NCI-H2081 treated with DMSO at 0.1 percent for 48 hours (cell line): Measurements from ENCODE around the gene APLP2.
A peak's percentile ranks its signal among the peaks of the same experiment; 100 is the strongest.

Source experiments
- DNase-seq: peaks from one replicate; lab custom pipeline; 2025; lab: John Stamatoyannopoulos, UW

APLP2 gene

GRCh38 chr11:130118636-130119387 is 49.1 kb downstream of the APLP2 start:
- DNase-seq, result no peak

DNA sequence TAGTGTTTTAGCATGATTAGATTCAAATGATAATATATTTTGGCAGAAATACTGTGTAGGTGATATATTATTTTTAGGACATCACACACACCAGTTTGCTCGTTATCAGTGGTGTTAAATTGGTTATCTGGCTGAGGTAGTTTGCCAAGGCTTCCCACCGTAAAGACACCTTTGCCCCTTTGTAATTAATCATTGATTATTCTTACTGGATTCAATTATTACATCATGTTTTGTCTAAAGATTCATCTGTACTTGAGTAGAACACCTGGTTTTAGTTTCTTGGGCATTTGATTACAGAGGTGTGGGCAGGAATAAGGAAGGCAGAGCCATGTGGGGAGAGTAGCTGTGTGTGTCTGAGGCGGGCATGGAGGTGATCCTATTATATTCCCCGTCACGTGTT is 50.4 kb downstream of the APLP2 start:
- DNase-seq, result no peak

GRCh38 chr11:130121445-130121978 is 51.8 kb downstream of the APLP2 start:
- DNase-seq, result no peak

DNA sequence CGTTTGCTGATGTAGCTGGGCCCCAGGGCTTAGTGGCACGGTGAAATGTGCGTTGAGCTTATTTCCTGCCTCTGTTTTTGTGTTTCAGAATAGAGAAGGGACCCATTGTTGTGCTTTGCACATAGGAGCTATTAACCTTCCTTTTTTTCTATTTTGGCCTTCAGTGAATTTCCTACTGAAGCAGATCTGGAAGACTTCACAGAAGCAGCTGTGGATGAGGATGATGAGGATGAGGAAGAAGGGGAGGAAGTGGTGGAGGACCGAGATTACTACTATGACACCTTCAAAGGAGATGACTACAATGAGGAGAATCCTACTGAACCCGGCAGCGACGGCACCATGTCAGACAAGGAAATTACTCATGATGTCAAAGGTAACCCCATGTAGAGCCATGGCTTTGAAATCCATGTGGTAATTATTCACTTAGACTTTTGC is 52.5 kb downstream of the APLP2 start:
- DNase-seq, result no peak

- no peak for DNase-seq
Observed at GRCh38 chr11:130123414-130124040, 53.8 kb downstream of the APLP2 start.

DNA sequence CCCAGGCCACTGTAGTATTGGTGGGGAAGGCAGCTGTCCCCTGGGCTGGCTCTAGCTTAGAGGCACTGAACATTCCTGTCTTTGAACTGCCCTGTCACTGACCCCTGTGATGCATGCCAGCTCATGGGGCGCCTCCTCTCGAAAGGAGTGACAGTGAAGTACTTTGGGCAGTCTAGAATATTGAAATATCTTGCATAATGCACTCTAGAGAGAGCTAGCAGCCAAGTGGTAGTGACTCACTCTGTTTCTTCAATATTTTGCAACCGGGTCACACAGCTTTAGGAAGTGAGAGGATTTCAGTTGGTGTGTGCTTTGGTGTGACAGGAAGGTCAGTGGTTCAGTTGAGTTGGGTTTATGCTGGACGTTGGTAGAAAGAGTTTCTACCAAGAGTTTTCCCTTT is 54.4 kb downstream of the APLP2 start:
- DNase-seq, result no peak

GRCh38 chr11:130125638-130126037 is 55.9 kb downstream of the APLP2 start:
- no peak for DNase-seq

DNA sequence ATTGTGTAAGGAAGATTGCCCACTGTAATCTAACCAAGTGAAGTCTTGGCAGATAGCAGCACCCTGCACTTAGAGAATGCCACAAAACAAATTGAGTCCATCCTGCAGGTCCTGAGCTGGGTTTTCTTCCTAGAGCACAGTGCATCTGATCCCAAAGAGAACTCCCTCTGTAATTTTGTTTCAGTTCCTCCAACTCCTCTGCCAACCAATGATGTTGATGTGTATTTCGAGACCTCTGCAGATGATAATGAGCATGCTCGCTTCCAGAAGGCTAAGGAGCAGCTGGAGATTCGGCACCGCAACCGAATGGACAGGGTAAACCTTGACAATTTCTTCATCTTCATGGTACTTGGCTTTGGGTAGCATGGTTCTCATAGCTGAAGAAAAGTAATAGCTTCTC is 56.8 kb downstream of the APLP2 start:
- DNase-seq, result no peak

DNA sequence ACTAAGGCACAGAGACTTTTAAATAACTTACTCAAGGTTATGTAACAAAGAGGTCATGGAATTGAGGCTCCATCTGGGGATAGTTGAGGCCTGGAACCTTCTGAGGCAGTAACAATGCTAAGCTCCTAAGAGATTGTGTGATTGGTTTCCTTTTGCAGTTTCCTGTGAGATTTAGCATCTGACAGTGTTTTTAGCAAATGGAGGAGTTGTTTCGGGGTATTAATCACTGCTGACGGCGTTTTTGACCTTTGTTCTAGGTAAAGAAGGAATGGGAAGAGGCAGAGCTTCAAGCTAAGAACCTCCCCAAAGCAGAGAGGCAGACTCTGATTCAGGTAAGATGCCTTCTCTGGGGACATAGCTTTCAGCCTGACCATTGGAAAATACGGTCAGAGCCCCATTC is 57.8 kb downstream of the APLP2 start:
- no peak for DNase-seq

DNA sequence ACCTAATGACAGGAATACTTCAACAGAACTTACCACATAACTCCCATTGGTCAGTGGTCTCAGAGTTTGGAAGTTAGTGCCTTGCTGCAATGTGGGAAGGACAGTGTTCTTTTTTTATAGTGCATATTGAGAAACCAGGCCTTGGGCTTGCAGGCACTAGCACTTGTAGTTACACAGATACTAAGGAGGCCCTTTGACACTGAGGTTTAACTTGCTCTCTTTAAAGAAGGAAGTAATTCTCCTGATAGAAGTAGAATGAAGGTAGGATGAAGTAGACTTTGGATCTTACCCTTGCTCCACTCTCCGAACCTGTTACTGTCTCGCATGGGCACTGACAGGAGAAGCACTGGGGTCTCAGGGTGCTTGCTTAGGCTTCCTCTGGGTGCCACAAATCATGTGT is 58.9 kb downstream of the APLP2 start:
- DNase-seq, result no peak

DNA sequence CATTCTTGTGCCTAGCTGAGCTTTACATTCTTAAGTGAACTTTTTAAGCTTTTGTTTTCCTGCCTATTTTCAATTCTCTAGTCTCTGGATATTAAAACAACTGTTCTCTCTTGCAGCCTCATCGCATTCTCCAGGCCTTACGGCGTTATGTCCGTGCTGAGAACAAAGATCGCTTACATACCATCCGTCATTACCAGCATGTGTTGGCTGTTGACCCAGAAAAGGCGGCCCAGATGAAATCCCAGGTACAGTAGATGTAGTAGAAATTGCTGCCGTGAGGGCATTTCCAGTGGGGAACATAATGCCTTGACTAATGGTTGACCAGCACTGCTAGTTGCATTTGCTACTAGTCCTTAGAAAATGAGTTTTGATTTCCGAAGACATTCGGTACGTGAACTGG is 60.2 kb downstream of the APLP2 start:
- DNase-seq, result no peak

DNA sequence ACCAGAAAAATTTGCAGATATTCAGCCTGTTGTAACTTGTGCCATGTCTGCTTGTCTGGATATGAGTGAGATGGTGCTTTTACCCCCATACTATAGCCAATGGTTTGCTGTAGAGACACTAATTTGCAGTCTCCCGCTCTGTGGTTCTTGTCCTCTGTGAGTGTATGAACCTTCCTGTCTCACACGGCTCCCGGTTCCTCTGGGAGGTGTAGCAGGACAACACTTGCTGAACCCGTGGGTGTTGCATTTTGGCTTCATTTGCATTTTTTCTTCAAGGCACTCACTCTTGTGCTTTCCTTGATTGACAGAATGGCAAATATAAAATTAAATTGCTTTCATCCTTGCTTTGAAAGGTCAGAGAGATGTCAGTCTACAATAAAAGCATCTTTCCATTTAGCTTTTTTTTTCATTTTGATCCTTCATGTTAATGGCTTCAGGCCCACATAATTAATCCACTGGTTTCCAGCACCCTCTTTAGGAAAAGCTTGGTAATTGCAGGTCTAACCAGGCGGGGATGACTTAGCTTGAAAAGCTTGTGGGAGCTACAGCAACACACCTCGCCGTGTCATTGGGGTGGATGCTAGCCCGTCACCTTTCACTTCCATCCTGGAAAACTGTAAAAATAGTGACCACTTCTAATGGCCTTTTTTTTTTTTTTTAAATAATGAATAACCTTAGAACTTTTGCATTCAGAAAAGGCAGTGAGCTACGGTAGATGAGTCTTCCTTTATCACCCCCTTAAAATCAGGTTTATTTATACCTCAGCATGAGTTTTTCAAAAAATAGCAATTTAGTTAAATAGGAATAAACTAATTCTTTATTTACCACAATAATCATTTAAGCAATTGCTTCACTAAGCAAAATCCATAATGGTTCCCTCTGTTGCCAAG is 62.5 kb downstream of the APLP2 start:
- peak; percentile 55 for DNase-seq

DNA sequence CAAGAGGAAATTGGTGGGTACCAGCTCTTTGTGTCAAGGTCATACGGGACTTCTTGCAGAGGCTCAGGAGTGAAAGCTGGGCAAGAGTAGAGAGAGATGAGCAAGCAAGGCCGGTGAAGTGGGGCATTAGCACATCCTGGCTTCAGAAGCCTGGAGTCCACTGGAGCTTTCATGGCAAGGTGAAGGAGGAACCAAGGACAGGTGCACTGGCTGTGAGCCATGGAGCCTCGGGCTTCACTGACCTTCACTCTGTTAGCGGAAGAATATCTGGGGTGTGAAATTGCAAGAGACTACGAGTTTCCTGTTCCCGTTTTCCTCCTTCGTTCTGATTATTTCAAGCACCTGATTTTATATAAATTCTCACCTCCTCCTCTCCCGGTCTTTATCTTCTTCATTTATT is 64.0 kb downstream of the APLP2 start:
- DNase-seq, result no peak

DNA sequence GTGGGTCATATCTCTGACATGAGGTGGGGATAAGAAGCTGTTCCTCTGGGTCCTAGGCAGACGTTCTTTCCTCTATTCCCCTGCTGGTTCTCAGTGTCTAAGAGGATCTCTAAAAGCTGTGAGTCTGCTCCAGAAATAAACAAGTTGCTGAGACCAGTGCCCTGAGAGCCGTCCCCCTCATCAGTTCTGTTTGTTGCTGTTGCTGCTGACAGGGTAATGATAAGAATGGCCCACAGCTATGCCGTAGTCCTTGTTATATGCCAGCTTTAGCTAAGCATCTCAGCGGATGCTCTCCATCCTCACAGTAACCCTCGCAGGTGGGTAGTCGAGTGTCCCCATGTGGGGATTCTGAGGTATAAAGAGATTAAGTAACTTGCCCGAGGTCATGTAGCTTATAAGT is 66.4 kb downstream of the APLP2 start:
- DNase-seq, result no peak

DNA sequence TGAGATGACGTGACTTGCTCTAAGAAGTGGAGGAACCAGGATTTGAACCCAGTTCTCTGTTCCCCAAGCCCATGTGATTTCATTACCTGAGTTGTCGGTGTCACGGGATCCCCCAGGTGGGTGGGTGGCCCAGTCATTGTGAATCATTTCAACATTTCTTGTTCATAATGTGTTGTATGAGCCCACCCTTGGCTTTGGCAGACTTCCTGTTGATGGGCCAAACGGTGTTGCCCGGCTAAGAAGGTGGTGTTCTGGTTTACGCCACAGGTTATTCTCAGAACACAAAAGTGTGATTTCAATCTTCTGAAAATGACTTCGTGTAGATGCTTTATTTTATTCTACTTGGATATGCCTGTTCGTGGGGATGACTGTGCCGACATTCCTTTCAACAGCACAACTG is 68.3 kb downstream of the APLP2 start:
- DNase-seq, result no peak

GRCh38 chr11:130139401-130139800 is 69.7 kb downstream of the APLP2 start:
- DNase-seq, result no peak

DNA sequence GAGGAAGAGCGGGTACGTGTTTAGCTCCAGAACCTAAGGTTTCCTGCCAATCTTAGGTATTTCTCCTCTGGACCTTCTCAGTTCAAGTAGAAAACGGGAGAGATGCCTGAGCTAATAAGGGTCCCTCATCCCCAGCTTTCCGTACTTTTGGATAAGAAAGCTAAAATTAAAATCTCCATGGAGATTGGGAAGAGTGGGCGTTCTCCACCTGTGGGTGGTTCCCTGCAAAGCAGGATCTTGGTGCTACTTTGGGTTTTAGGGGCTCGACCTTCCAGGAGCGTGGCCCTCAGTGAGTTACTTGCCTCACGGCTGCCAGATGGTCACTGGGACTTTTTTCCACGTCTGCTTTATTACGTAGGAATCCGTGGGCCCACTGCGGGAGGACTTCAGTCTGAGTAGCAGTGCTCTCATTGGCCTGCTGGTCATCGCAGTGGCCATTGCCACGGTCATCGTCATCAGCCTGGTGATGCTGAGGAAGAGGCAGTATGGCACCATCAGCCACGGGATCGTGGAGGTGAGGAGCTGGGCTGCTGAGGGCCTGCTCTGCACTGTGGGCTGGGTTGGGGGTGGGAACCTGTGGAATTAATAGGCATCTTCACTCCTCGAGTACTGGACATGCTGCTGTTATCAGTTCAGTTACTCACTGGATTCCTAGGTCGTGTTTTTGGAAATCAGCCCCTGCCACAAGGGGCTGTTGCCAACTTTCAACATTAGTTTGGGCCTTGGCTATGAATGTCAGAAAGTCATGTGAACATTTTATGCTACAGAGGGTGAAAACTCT is 72.1 kb downstream of the APLP2 start:
- no peak for DNase-seq

- DNase-seq, result no peak
Observed at GRCh38 chr11:130144141-130144540, 74.4 kb downstream of the APLP2 start.

- DNase-seq, result no peak
Observed at GRCh38 chr11:130144861-130145281, 75.2 kb downstream of the APLP2 start.

GRCh38 chr11:130145311-130145812 is 75.7 kb downstream of the APLP2 start:
- DNase-seq, result no peak

GRCh38 chr11:130145975-130146776 is 76.5 kb downstream of the APLP2 start:
- DNase-seq, result no peak
